Mesothelial cell of epicardium (in vitro differentiated cells): ENCODE results near the gene STIM1. TPM values are rescaled to one million over a fixed set of nuclear protein-coding genes. Genes with fewer than 3 reads are reported as not detected.
A peak's percentile ranks its signal among the peaks of the same experiment; 100 is the strongest.

Source experiments
- DNase-seq, 2 experiments: peaks; one replicate each; pipeline ENCODE4 v3.0.0; 2021; ENCODE audit warnings: low spot score in 2 of 2; ENCODE audit not compliant: unreplicated experiment in 2 of 2
- H3K27ac Mint-ChIP-seq: 2 replicates; pipeline ENCODE4 v1.8.0; 2021; ENCODE audit warnings: mixed read lengths
- H3K27me3 Mint-ChIP-seq: 2 replicates; pipeline ENCODE4 v1.8.0; 2021; ENCODE audit warnings: low read depth, mixed read lengths
- H3K36me3 Mint-ChIP-seq: 2 replicates; pipeline ENCODE4 v1.8.0; 2021; ENCODE audit warnings: mixed read lengths
- H3K4me1 Mint-ChIP-seq: 2 replicates; pipeline ENCODE4 v1.8.0; 2021; ENCODE audit warnings: mixed read lengths
- H3K4me3 Mint-ChIP-seq: 2 replicates; pipeline ENCODE4 v1.8.0; 2021; ENCODE audit warnings: mild to moderate bottlenecking, moderate library complexity, mixed read lengths
- H3K9me3 Mint-ChIP-seq: 2 replicates; pipeline ENCODE4 v1.8.0; 2021; ENCODE audit warnings: mixed read lengths
- CTCF ChIP-seq: fragments of 200-600 bp; sonication (generic); IDR thresholded peaks from one replicate; pipeline ENCODE4 v1.5.0; 2021; ENCODE audit warnings: antibody characterized with exemption; ENCODE audit not compliant: unreplicated experiment
- total RNA-seq: library from RNA; stranded (reverse); gene quantifications from 3 replicates; pipeline ENCODE4 v1.2.1, GENCODE V29; 2021

STIM1 gene
- total RNA-seq, 1 donor from 2014 or later: 43.7 TPM

- Mint-ChIP-seq H3K4me1 (peaks cover 33% of the 10 kb centered on the region), H3K27ac (peak overlapping the region; percentile 92), H3K27me3 (no peaks in the 10 kb centered on the region), H3K4me3 (no peak overlapping the region), H3K9me3 (peaks cover 17% of the 10 kb centered on the region), H3K36me3 (peaks cover 13% of the 10 kb centered on the region)
- no peak for TF ChIP-seq CTCF
- no peak for DNase-seq
Observed at GRCh38 chr11:4025967-4026324, 170.5 kb downstream of the STIM1 start.

GRCh38 chr11:4026389-4026788 is 170.9 kb downstream of the STIM1 start:
- Mint-ChIP-seq H3K27me3 (no peaks in the 10 kb centered on the region), H3K36me3 (peaks cover 12% of the 10 kb centered on the region), H3K27ac (peak overlapping the region; percentile 92), H3K4me1 (peaks cover 33% of the 10 kb centered on the region), H3K4me3 (no peak overlapping the region), H3K9me3 (peaks cover 19% of the 10 kb centered on the region)
- no peak for TF ChIP-seq CTCF
- no peak for DNase-seq

- H3K27me3 Mint-ChIP-seq: no peaks in the 10 kb centered on the region
- H3K4me1 Mint-ChIP-seq: peaks cover 33% of the 10 kb centered on the region
Observed at GRCh38 chr11:4027746-4028145, 172.3 kb downstream of the STIM1 start.

GRCh38 chr11:4030197-4030596 is 174.7 kb downstream of the STIM1 start:
- Mint-ChIP-seq H3K4me1 (peaks cover 24% of the 10 kb centered on the region), H3K9me3 (peaks cover 25% of the 10 kb centered on the region), H3K27ac (no peak overlapping the region), H3K27me3 (no peaks in the 10 kb centered on the region), H3K4me3 (no peak overlapping the region), H3K36me3 (peaks cover 21% of the 10 kb centered on the region)
- no peak for DNase-seq
- TF ChIP-seq CTCF: no peak

More at GRCh38 chr11:4027746-4028145, 172.3 kb downstream of the STIM1 start:
- Mint-ChIP-seq H3K27ac (no peak overlapping the region), H3K4me3 (no peak overlapping the region), H3K36me3 (peaks cover 14% of the 10 kb centered on the region), H3K9me3 (peaks cover 20% of the 10 kb centered on the region)
- no peak for DNase-seq
- TF ChIP-seq CTCF: no peak

GRCh38 chr11:4032097-4032496 is 176.6 kb downstream of the STIM1 start:
- no peaks in the 10 kb centered on the region for H3K27me3 Mint-ChIP-seq
- H3K9me3 Mint-ChIP-seq: peaks cover 40% of the 10 kb centered on the region
- no peak for TF ChIP-seq CTCF
- H3K36me3 Mint-ChIP-seq: peaks cover 31% of the 10 kb centered on the region
- no peak overlapping the region for H3K4me3 Mint-ChIP-seq
- peaks cover 6% of the 10 kb centered on the region for H3K4me1 Mint-ChIP-seq
- DNase-seq: no peak
- no peak overlapping the region for H3K27ac Mint-ChIP-seq

GRCh38 chr11:4035985-4036384 is 180.5 kb downstream of the STIM1 start:
- H3K9me3 Mint-ChIP-seq: peaks cover 48% of the 10 kb centered on the region
- no peaks in the 10 kb centered on the region for H3K27me3 Mint-ChIP-seq
- no peak for DNase-seq
- H3K36me3 Mint-ChIP-seq: peaks cover 31% of the 10 kb centered on the region
- no peak overlapping the region for H3K4me3 Mint-ChIP-seq
- no peak overlapping the region for H3K27ac Mint-ChIP-seq
- no peaks in the 10 kb centered on the region for H3K4me1 Mint-ChIP-seq
- no peak for TF ChIP-seq CTCF
